CD4-positive, alpha-beta T cell (primary cell): ENCODE results near the gene RFPL1. TPM values are rescaled to one million over a fixed set of nuclear protein-coding genes. Genes with fewer than 3 reads are reported as not detected.

Experiments
- ATAC-seq: fragments of 200-7000 bp; cut with Tn5 transposase; one replicate; pipeline ENCODE4 v1.10.0; 2022; ENCODE audit warnings: mild to moderate bottlenecking; ENCODE audit not compliant: poor library complexity
- CTCF ChIA-PET: fragments of 350-600 bp; sonication (Branson Sonifier 250); formaldehyde crosslinking; loops from one replicate; lab custom pipeline; 2021; ENCODE audit warnings: antibody characterized with exemption, inconsistent platforms; lab: Charles Lee
- POLR2A ChIA-PET: fragments of 350-600 bp; sonication (Branson Sonifier 250); formaldehyde crosslinking; loops from one replicate; lab custom pipeline; 2021; ENCODE audit warnings: antibody characterized with exemption, inconsistent platforms; lab: Charles Lee
- DNase-seq, 14 experiments: peaks; one replicate each; pipeline ENCODE4 v3.0.0-alpha.2; 2013 to 2020; ENCODE audit warnings: mixed read lengths in 2 of 14
- H3K27ac ChIP-seq, 2 donors: one replicate each; pipeline versions ENCODE4 v1.5.1 to v1.7.0; 2013; ENCODE audit warnings: low read length in 2 of 2, low read depth in 1 of 2, mild to moderate bottlenecking in 1 of 2
- H3K27me3 ChIP-seq, 2 experiments: 1 replicate in 1 of 2; 2 replicates in 1 of 2; pipeline versions ENCODE4 v1.6.1 to v1.7.0; 2013; ENCODE audit warnings: low read length in 2 of 2, control low read depth in 1 of 2, mild to moderate bottlenecking in 1 of 2, moderate library complexity in 1 of 2; ENCODE audit not compliant: insufficient read depth in 2 of 2, control insufficient read depth in 1 of 2
- H3K36me3 ChIP-seq: one replicate; pipeline ENCODE4 v1.6.1; 2013; ENCODE audit warnings: low read length, control low read depth; ENCODE audit not compliant: insufficient read depth
- H3K4me1 ChIP-seq: one replicate; pipeline ENCODE4 v1.6.1; 2013; ENCODE audit warnings: low read length, control low read depth; ENCODE audit not compliant: insufficient read depth
- H3K4me3 ChIP-seq: one replicate; pipeline ENCODE4 v1.5.1; 2013; ENCODE audit warnings: mild to moderate bottlenecking, low read length, moderate library complexity
- H3K9me3 ChIP-seq, 2 experiments: 1 replicate in 1 of 2; 2 replicates in 1 of 2; pipeline versions ENCODE4 v1.6.1 to v1.7.0; 2013; ENCODE audit warnings: low read length in 2 of 2, mild to moderate bottlenecking in 2 of 2, control low read depth in 1 of 2, moderate library complexity in 1 of 2; ENCODE audit not compliant: control insufficient read depth in 1 of 2, insufficient read depth in 1 of 2
- H3K27ac Mint-ChIP-seq: one replicate; pipeline ENCODE4 v1.8.0; 2020; ENCODE audit warnings: mixed read lengths
- H3K27me3 Mint-ChIP-seq: one replicate; pipeline ENCODE4 v1.8.0; 2021; ENCODE audit warnings: mixed read lengths
- H3K36me3 Mint-ChIP-seq: one replicate; pipeline ENCODE4 v1.8.0; 2021; ENCODE audit warnings: low read depth, mixed read lengths
- H3K4me1 Mint-ChIP-seq: one replicate; pipeline ENCODE4 v1.8.0; 2021; ENCODE audit warnings: low read depth, mixed read lengths
- H3K4me3 Mint-ChIP-seq: one replicate; pipeline ENCODE4 v1.8.0; 2020; ENCODE audit warnings: mild to moderate bottlenecking, mixed read lengths
- H3K9me3 Mint-ChIP-seq: one replicate; pipeline ENCODE4 v1.8.0; 2020; ENCODE audit warnings: mixed read lengths
- CTCF ChIP-seq: fragments of 200-600 bp; IDR thresholded peaks from one replicate; pipeline ENCODE4 v1.8.0; 2022; ENCODE audit warnings: antibody characterized with exemption, mild to moderate bottlenecking
- intact Hi-C, 2 experiments: fragments of 100-400 bp; cut with DNase I in 1 of 2; cut with micrococcal nuclease in 1 of 2; formaldehyde crosslinking; loops; one replicate each; pipeline versions ENCODE4 v1.15.1 to v1.9.0; 2023 to 2025; cut with DNase I, micrococcal nuclease
- total RNA-seq, 174 experiments: library from RNA in 2 of 174; stranded (reverse) in 2 of 174; gene quantifications; one replicate each; pipeline ENCODE4 v1.2.3 and lab custom pipeline; 2021 to 2026

RFPL1 gene
- total RNA-seq, 2 experiments from 2014 or later, result not detected

- H3K4me1 Mint-ChIP-seq, result no peaks in the 10 kb centered on the region
- no peaks in the 10 kb centered on the region for H3K4me1 ChIP-seq
- peaks cover 11% of the 10 kb centered on the region for H3K27me3 Mint-ChIP-seq
- no peak overlapping the region for H3K27ac Mint-ChIP-seq
- no peak for DNase-seq
- H3K27me3 ChIP-seq, result no peaks in the 10 kb centered on the region
- H3K4me3 Mint-ChIP-seq, result no peak overlapping the region
- H3K9me3 Mint-ChIP-seq, result no peaks in the 10 kb centered on the region
- no peak for ATAC-seq
- no peaks in the 10 kb centered on the region for H3K9me3 ChIP-seq
- POLR2A ChIA-PET, result no interaction called here
- H3K36me3 Mint-ChIP-seq, result no peaks in the 10 kb centered on the region
- no peak overlapping the region for H3K4me3 ChIP-seq
- no peak for TF ChIP-seq CTCF
- no peaks in the 10 kb centered on the region for H3K36me3 ChIP-seq
- H3K27ac ChIP-seq, result no peak overlapping the region
- CTCF ChIA-PET, result no interaction called here
- intact Hi-C loops, result no loop called here
Measured at GRCh38 chr22:29442976-29443375, 4.6 kb downstream of the RFPL1 start.

- H3K9me3 Mint-ChIP-seq, result no peaks in the 10 kb centered on the region
- no peak overlapping the region for H3K4me3 ChIP-seq
- H3K4me1 Mint-ChIP-seq, result no peaks in the 10 kb centered on the region
- no peaks in the 10 kb centered on the region for H3K27me3 ChIP-seq
- peaks cover 11% of the 10 kb centered on the region for H3K27me3 Mint-ChIP-seq
- DNase-seq, result no peak
- H3K36me3 Mint-ChIP-seq, result no peaks in the 10 kb centered on the region
- ChIA-PET CTCF (no interaction called here), POLR2A (no interaction called here)
- no peak for ATAC-seq
- TF ChIP-seq CTCF, result no peak
- intact Hi-C loops, result no loop called here
- no peak overlapping the region for H3K27ac Mint-ChIP-seq
- no peak overlapping the region for H3K27ac ChIP-seq
- no peaks in the 10 kb centered on the region for H3K9me3 ChIP-seq
- H3K4me1 ChIP-seq, result no peaks in the 10 kb centered on the region
- no peaks in the 10 kb centered on the region for H3K36me3 ChIP-seq
- no peak overlapping the region for H3K4me3 Mint-ChIP-seq
Measured at GRCh38 chr22:29443452-29443851, 5.1 kb downstream of the RFPL1 start.

GRCh38 chr22:29443861-29444792 is 5.7 kb downstream of the RFPL1 start:
- Mint-ChIP-seq H3K9me3 (no peaks in the 10 kb centered on the region), H3K4me1 (no peaks in the 10 kb centered on the region), H3K4me3 (no peak overlapping the region), H3K27ac (no peak overlapping the region), H3K27me3 (peaks cover 11% of the 10 kb centered on the region), H3K36me3 (no peaks in the 10 kb centered on the region)
- POLR2A ChIA-PET, result no interaction called here
- H3K9me3 ChIP-seq, result no peaks in the 10 kb centered on the region
- intact Hi-C loops, result no loop called here
- H3K36me3 ChIP-seq, result no peaks in the 10 kb centered on the region
- no peak for TF ChIP-seq CTCF
- no peak for DNase-seq
- H3K4me1 ChIP-seq, result no peaks in the 10 kb centered on the region
- H3K27ac ChIP-seq, result no peak overlapping the region
- CTCF ChIA-PET, result no interaction called here
- ATAC-seq, result no peak
- no peaks in the 10 kb centered on the region for H3K27me3 ChIP-seq
- no peak overlapping the region for H3K4me3 ChIP-seq
